ENCODE results near the gene CYTIP.
"Not testable (repeated sequence)": the region's sequence is repeated elsewhere in the genome, so short reads cannot be mapped to it uniquely, and the experiment has no call there.

Gene CYTIP

GRCh38 chr2:157386747-157387146 lies 57.1 kb downstream of the CYTIP start:
- DNase-seq = no peak
- Histone ChIP-seq H3K27me3 (replicated peaks; ENCODE audit: control insufficient read depth, insufficient read depth, low read length, poor library complexity, severe bottlenecking) (no peaks in the 10 kb centered on the region), H3K4me3 (ENCODE audit: insufficient read depth, low read depth, low read length, poor library complexity, severe bottlenecking) (no peak overlapping the region), H3K27ac (ENCODE audit: insufficient read depth, low read length, poor library complexity, severe bottlenecking) (no peak overlapping the region), H3K9me3 (ENCODE audit: control insufficient read depth, low read length) (no peaks in the 10 kb centered on the region), H3K36me3 (ENCODE audit: control insufficient read depth, insufficient read depth, low read length) (no peaks in the 10 kb centered on the region), H3K4me1 (ENCODE audit: control insufficient read depth, insufficient read depth, low read length, poor library complexity, severe bottlenecking) (peaks cover 4% of the 10 kb centered on the region)

DNA sequence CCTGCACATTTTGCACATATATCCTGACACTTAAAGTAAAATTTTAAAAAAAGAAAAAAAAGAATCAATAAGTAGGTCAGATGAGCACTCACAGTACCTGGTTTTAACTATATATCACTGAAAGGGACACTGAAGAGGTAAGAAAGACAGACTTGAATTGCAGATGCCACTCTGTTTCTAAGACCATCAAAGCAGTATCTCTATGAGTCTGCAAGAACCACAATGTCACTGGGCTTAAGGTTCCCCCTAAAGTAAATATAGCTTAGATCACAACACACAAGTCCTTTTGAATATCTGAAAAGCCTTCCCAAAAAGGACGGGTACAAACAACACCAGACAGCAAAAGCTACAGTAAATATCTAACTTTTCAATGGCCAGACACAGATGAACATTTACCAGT lies 57.6 kb downstream of the CYTIP start:
- Histone ChIP-seq H3K36me3 (ENCODE audit: control insufficient read depth, insufficient read depth, low read length) (no peaks in the 10 kb centered on the region), H3K4me3 (ENCODE audit: insufficient read depth, low read depth, low read length, poor library complexity, severe bottlenecking) (no peak overlapping the region), H3K27me3 (replicated peaks; ENCODE audit: control insufficient read depth, insufficient read depth, low read length, poor library complexity, severe bottlenecking) (no peaks in the 10 kb centered on the region), H3K27ac (ENCODE audit: insufficient read depth, low read length, poor library complexity, severe bottlenecking) (no peak overlapping the region), H3K9me3 (ENCODE audit: control insufficient read depth, low read length) (no peaks in the 10 kb centered on the region), H3K4me1 (ENCODE audit: control insufficient read depth, insufficient read depth, low read length, poor library complexity, severe bottlenecking) (peaks cover 4% of the 10 kb centered on the region)
- DNase-seq = no peak

- H3K9me3 ChIP-seq (ENCODE audit: control insufficient read depth, low read length) = peaks cover 14% of the 10 kb centered on the region
- peaks cover 6% of the 10 kb centered on the region for H3K36me3 ChIP-seq (ENCODE audit: control insufficient read depth, insufficient read depth, low read length)
- peaks cover 3% of the 10 kb centered on the region for H3K4me1 ChIP-seq (ENCODE audit: control insufficient read depth, insufficient read depth, low read length, poor library complexity, severe bottlenecking)
- H3K27ac ChIP-seq (ENCODE audit: insufficient read depth, low read length, poor library complexity, severe bottlenecking) = no peak overlapping the region
- no peaks in the 10 kb centered on the region for H3K27me3 ChIP-seq (replicated peaks; ENCODE audit: control insufficient read depth, insufficient read depth, low read length, poor library complexity, severe bottlenecking)
- no peak overlapping the region for H3K4me3 ChIP-seq (ENCODE audit: insufficient read depth, low read depth, low read length, poor library complexity, severe bottlenecking)
- DNase-seq = no peak
These were observed 66.0 kb downstream of the CYTIP start for GRCh38 chr2:157377861-157378260.

GRCh38 chr2:157376041-157376440 lies 67.8 kb downstream of the CYTIP start:
- H3K9me3 ChIP-seq (ENCODE audit: control insufficient read depth, low read length) = peaks cover 14% of the 10 kb centered on the region

DNA sequence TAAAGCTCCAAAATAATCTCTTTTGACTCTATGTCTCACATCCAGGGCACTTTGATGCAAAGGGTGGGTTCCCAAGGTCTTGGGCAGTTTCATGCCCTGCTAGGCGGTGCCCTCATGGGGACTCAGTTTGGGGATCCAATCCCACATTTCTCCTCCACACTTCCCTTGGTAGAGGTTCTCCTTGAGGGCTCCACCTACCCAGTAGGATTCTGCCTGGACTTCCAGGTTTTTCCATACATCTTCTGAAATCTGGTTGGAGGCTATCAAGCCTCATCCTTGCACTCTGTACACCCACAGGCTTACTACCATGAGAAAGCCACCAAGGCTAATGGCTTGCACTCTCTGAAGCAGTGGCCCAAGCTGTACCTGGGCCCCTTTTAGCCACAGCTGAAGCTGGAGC lies 68.5 kb downstream of the CYTIP start:
- Histone ChIP-seq H3K27ac (ENCODE audit: insufficient read depth, low read length, poor library complexity, severe bottlenecking) (no peak overlapping the region), H3K36me3 (ENCODE audit: control insufficient read depth, insufficient read depth, low read length) (peaks cover 6% of the 10 kb centered on the region), H3K9me3 (ENCODE audit: control insufficient read depth, low read length) (peaks cover 14% of the 10 kb centered on the region), H3K27me3 (replicated peaks; ENCODE audit: control insufficient read depth, insufficient read depth, low read length, poor library complexity, severe bottlenecking) (no peaks in the 10 kb centered on the region), H3K4me1 (ENCODE audit: control insufficient read depth, insufficient read depth, low read length, poor library complexity, severe bottlenecking) (peaks cover 3% of the 10 kb centered on the region), H3K4me3 (ENCODE audit: insufficient read depth, low read depth, low read length, poor library complexity, severe bottlenecking) (no peak overlapping the region)
- no peak for DNase-seq

More at GRCh38 chr2:157376041-157376440, 67.8 kb downstream of the CYTIP start:
- no peak for DNase-seq
- peaks cover 3% of the 10 kb centered on the region for H3K4me1 ChIP-seq (ENCODE audit: control insufficient read depth, insufficient read depth, low read length, poor library complexity, severe bottlenecking)
- H3K27ac ChIP-seq (ENCODE audit: insufficient read depth, low read length, poor library complexity, severe bottlenecking) = no peak overlapping the region
- H3K27me3 ChIP-seq (replicated peaks; ENCODE audit: control insufficient read depth, insufficient read depth, low read length, poor library complexity, severe bottlenecking) = no peaks in the 10 kb centered on the region
- H3K4me3 ChIP-seq (ENCODE audit: insufficient read depth, low read depth, low read length, poor library complexity, severe bottlenecking) = no peak overlapping the region
- H3K36me3 ChIP-seq (ENCODE audit: control insufficient read depth, insufficient read depth, low read length) = peaks cover 6% of the 10 kb centered on the region

GRCh38 chr2:157368508-157368907 lies 75.4 kb downstream of the CYTIP start:
- H3K27ac ChIP-seq (ENCODE audit: insufficient read depth, low read length, poor library complexity, severe bottlenecking); H3K27me3 ChIP-seq (replicated peaks; ENCODE audit: control insufficient read depth, insufficient read depth, low read length, poor library complexity, severe bottlenecking); H3K4me1 ChIP-seq (ENCODE audit: control insufficient read depth, insufficient read depth, low read length, poor library complexity, severe bottlenecking); H3K4me3 ChIP-seq (ENCODE audit: insufficient read depth, low read depth, low read length, poor library complexity, severe bottlenecking); H3K36me3 ChIP-seq (ENCODE audit: control insufficient read depth, insufficient read depth, low read length); H3K9me3 ChIP-seq (ENCODE audit: control insufficient read depth, low read length); DNase-seq: not testable (repeated sequence)

GRCh38 chr2:157367704-157368103 lies 76.2 kb downstream of the CYTIP start:
- no peaks in the 10 kb centered on the region for H3K4me1 ChIP-seq (ENCODE audit: control insufficient read depth, insufficient read depth, low read length, poor library complexity, severe bottlenecking)

More at GRCh38 chr2:157367704-157368103, 76.2 kb downstream of the CYTIP start:
- Histone ChIP-seq H3K9me3 (ENCODE audit: control insufficient read depth, low read length) (no peaks in the 10 kb centered on the region), H3K4me3 (ENCODE audit: insufficient read depth, low read depth, low read length, poor library complexity, severe bottlenecking) (no peak overlapping the region), H3K36me3 (ENCODE audit: control insufficient read depth, insufficient read depth, low read length) (peaks cover 5% of the 10 kb centered on the region), H3K27ac (ENCODE audit: insufficient read depth, low read length, poor library complexity, severe bottlenecking) (no peak overlapping the region), H3K27me3 (replicated peaks; ENCODE audit: control insufficient read depth, insufficient read depth, low read length, poor library complexity, severe bottlenecking) (no peaks in the 10 kb centered on the region)
- no peak for DNase-seq

All from effector memory CD4-positive, alpha-beta T cell (primary cell).